A204.1 (cell line): Measurements from ENCODE around the gene PPP1R12A.
A peak's percentile ranks its signal among the peaks of the same experiment; 100 is the strongest.
"Not testable (repeated sequence)": the region's sequence is repeated elsewhere in the genome, so short reads cannot be mapped to it uniquely, and the experiment has no call there.

Experiments used
- FAIRE-seq: peaks from 2 replicates; lab custom pipeline; 2012; peaks lifted over from hg19 to GRCh38; lab: Jason Lieb, UNC

Gene PPP1R12A

GRCh38 chr12:79841248-79841877 is 93.5 kb downstream of the PPP1R12A start:
- FAIRE-seq: no peak

- FAIRE-seq: no peak
Measured at GRCh38 chr12:79838359-79838758, 96.5 kb downstream of the PPP1R12A start.

GRCh38 chr12:79837575-79837974 is 97.3 kb downstream of the PPP1R12A start:
- FAIRE-seq: no peak

- FAIRE-seq: no peak
Measured at GRCh38 chr12:79835377-79835843, 99.5 kb downstream of the PPP1R12A start.

GRCh38 chr12:79834712-79835376 is 100.1 kb downstream of the PPP1R12A start:
- no peak for FAIRE-seq

GRCh38 chr12:79830440-79830839 is 104.5 kb downstream of the PPP1R12A start:
- no peak for FAIRE-seq

- FAIRE-seq: no peak
Measured at GRCh38 chr12:79828924-79829323, 106.0 kb downstream of the PPP1R12A start.

- no peak for FAIRE-seq
Measured at GRCh38 chr12:79827484-79827883, 107.4 kb downstream of the PPP1R12A start.

GRCh38 chr12:79826267-79827128 is 108.4 kb downstream of the PPP1R12A start:
- FAIRE-seq: no peak

- FAIRE-seq: no peak
Measured at GRCh38 chr12:79822475-79822874, 112.4 kb downstream of the PPP1R12A start.

GRCh38 chr12:79818856-79819255 is 116.0 kb downstream of the PPP1R12A start:
- no peak for FAIRE-seq

GRCh38 chr12:79784366-79785065 is 150.4 kb downstream of the PPP1R12A start:
- not testable (repeated sequence) for FAIRE-seq

GRCh38 chr12:79782172-79782900 is 152.6 kb downstream of the PPP1R12A start:
- FAIRE-seq: peak; percentile 64

GRCh38 chr12:79778802-79779448 is 156.0 kb downstream of the PPP1R12A start:
- FAIRE-seq: no peak

GRCh38 chr12:79776111-79776510 is 158.8 kb downstream of the PPP1R12A start:
- no peak for FAIRE-seq

GRCh38 chr12:79775355-79776027 is 159.4 kb downstream of the PPP1R12A start:
- FAIRE-seq: no peak

- no peak for FAIRE-seq
Measured at GRCh38 chr12:79773896-79774295, 161.0 kb downstream of the PPP1R12A start.

GRCh38 chr12:79769860-79770485 is 164.9 kb downstream of the PPP1R12A start:
- no peak for FAIRE-seq

GRCh38 chr12:79769189-79769859 is 165.6 kb downstream of the PPP1R12A start:
- no peak for FAIRE-seq
